Endothelial cell of umbilical vein (primary cell): ENCODE measurements around the gene CD163.

Experiments used
- EZH2 ChIP-seq: IDR thresholded peaks from 2 replicates; pipeline ENCODE4 v1.6.1; 2012; ENCODE audit warnings: borderline replicate concordance, low read depth, mild to moderate bottlenecking, moderate library complexity, low read length, inconsistent platforms; ENCODE audit not compliant: severe bottlenecking
- FOS ChIP-seq: IDR thresholded peaks from 2 replicates; pipeline ENCODE4 v1.6.1; 2011; ENCODE audit warnings: mild to moderate bottlenecking, low read length, moderate library complexity, borderline replicate concordance; ENCODE audit not compliant: insufficient read depth
- GATA2 ChIP-seq: IDR thresholded peaks from 2 replicates; pipeline ENCODE4 v1.7.0; 2011; ENCODE audit warnings: low read depth, mild to moderate bottlenecking, moderate library complexity, mixed read lengths, low read length; ENCODE audit not compliant: insufficient read length, insufficient read depth
- JUN ChIP-seq: IDR thresholded peaks from 2 replicates; pipeline ENCODE4 v1.6.1; 2011; ENCODE audit warnings: borderline replicate concordance, low read depth; ENCODE audit not compliant: insufficient read length, insufficient read depth
- POLR2A ChIP-seq: IDR thresholded peaks from 2 replicates; pipeline ENCODE4 v1.6.1; 2012; ENCODE audit warnings: low read depth, mild to moderate bottlenecking, control low read depth, low read length
- POLR2AphosphoS5 ChIP-seq: IDR thresholded peaks from 2 replicates; pipeline ENCODE4 v1.6.1; 2012; ENCODE audit warnings: low read depth, mild to moderate bottlenecking, control low read depth, low read length, moderate library complexity; ENCODE audit not compliant: insufficient read depth
- TF ChIP-seq, protein P1 (sequence below), 2 donors: IDR thresholded peaks; 1 replicate in 1 of 2; 2 replicates in 1 of 2; pipeline ENCODE4 v1.5.1; 2011; ENCODE audit warnings: low read length in 2 of 2, mild to moderate bottlenecking in 2 of 2, moderate library complexity in 2 of 2, control low read depth in 1 of 2, inconsistent platforms in 1 of 2, low read depth in 1 of 2; ENCODE audit not compliant: insufficient read depth in 1 of 2; ENCODE audit errors: extremely low read depth in 1 of 2
- TF ChIP-seq, protein P2 (sequence below): IDR thresholded peaks from 2 replicates; pipeline ENCODE4 v1.6.1; 2011; ENCODE audit not compliant: insufficient read depth, insufficient read length

DNA sequence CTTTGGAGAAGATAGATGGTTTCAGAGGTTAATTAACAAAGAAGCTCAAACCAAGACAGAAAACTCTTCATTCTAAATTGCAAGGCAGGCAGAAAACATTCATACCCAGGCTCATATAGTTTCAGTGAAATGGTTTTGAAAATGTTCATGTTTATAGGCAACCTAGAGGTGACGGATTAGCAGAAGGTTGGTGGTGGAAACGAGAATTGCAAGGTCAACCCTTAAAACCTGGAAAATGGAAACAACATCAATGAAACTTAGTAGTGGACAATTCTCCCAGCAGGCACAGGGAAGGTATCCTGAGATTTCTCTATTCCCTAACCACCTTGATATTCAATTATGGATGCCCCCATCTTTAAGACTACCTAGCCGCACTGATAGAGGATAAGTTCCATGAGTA, 965 bp downstream of the CD163 start:
- TF ChIP-seq, protein P1, sequence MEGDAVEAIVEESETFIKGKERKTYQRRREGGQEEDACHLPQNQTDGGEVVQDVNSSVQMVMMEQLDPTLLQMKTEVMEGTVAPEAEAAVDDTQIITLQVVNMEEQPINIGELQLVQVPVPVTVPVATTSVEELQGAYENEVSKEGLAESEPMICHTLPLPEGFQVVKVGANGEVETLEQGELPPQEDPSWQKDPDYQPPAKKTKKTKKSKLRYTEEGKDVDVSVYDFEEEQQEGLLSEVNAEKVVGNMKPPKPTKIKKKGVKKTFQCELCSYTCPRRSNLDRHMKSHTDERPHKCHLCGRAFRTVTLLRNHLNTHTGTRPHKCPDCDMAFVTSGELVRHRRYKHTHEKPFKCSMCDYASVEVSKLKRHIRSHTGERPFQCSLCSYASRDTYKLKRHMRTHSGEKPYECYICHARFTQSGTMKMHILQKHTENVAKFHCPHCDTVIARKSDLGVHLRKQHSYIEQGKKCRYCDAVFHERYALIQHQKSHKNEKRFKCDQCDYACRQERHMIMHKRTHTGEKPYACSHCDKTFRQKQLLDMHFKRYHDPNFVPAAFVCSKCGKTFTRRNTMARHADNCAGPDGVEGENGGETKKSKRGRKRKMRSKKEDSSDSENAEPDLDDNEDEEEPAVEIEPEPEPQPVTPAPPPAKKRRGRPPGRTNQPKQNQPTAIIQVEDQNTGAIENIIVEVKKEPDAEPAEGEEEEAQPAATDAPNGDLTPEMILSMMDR (IDR thresholded peaks at IDR 0.05; ENCODE audit: extremely low read depth in 1 of 2, insufficient read depth in 1 of 2, low read depth in 1 of 2, low read length in 2 of 2): no peak
- no peak for TF ChIP-seq FOS
- TF ChIP-seq, protein P2, sequence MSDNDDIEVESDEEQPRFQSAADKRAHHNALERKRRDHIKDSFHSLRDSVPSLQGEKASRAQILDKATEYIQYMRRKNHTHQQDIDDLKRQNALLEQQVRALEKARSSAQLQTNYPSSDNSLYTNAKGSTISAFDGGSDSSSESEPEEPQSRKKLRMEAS: no peak
- TF ChIP-seq JUN: no peak
- no peak for TF ChIP-seq EZH2
- no peak for TF ChIP-seq POLR2A
- no peak for TF ChIP-seq GATA2
- TF ChIP-seq POLR2AphosphoS5: no peak
